Sigmoid colon (tissue), 4 donors: ENCODE measurements around the gene PRKAG2.

Experiments used
- CTCF ChIP-seq, 4 experiments: fragments of 450-650 bp in 3 of 4; fragments of 200-600 bp in 1 of 4; IDR thresholded peaks; one replicate each; pipeline ENCODE4 v1.5.1; 2016 to 2019; ENCODE audit warnings: antibody characterized with exemption in 4 of 4, mild to moderate bottlenecking in 3 of 4, moderate library complexity in 2 of 4
- EP300 ChIP-seq, 4 donors: sonication (generic); formaldehyde crosslinking; IDR thresholded peaks; one replicate each; pipeline ENCODE4 v1.6.1; 2017; ENCODE audit warnings: antibody characterized with exemption in 4 of 4
- POLR2A ChIP-seq, 2 donors: fragments of 450-650 bp; IDR thresholded peaks; one replicate each; pipeline ENCODE4 v1.6.1; 2016; ENCODE audit warnings: antibody characterized with exemption in 2 of 2, mild to moderate bottlenecking in 2 of 2, moderate library complexity in 2 of 2

- TF ChIP-seq CTCF (IDR thresholded peaks at IDR 0.05), result no peak
- TF ChIP-seq POLR2A (IDR thresholded peaks at IDR 0.05), result no peak
- TF ChIP-seq EP300 (IDR thresholded peaks at IDR 0.05), result no peak
These were observed 228.5 kb downstream of the PRKAG2 start for GRCh38 chr7:151648429-151648828.
